ENCODE data around the gene ATP5PD. TPM values are rescaled to one million over a fixed set of nuclear protein-coding genes. Genes with fewer than 3 reads are reported as not detected.

ATP5PD gene
- total and polyA plus RNA-seq, 2 donors (not counting 1 experiment from before 2014, with no cell fraction given), result 92.1 to 101 TPM

GRCh38 chr17:75093548-75094158 lies 46.9 kb upstream of the ATP5PD start:
- H3K27ac ChIP-seq (ENCODE audit: low read length in 2 of 2), result no peak overlapping the region
- Mint-ChIP-seq H3K9me3 (ENCODE audit: insufficient read depth) (no peaks in the 10 kb centered on the region), H3K4me3 (no peak overlapping the region), H3K27ac (no peak overlapping the region), H3K4me1 (peaks cover 4% of the 10 kb centered on the region), H3K27me3 (no peaks in the 10 kb centered on the region)
- no peaks in the 10 kb centered on the region for H3K27me3 ChIP-seq (replicated peaks in 1 of 4; ENCODE audit: control extremely low read depth in 1 of 4, control insufficient read depth in 3 of 4, insufficient read depth in 4 of 4, low read length in 3 of 4)
- no peaks in the 10 kb centered on the region for H3K36me3 ChIP-seq (replicated peaks in 1 of 2; ENCODE audit: control extremely low read depth in 1 of 2, control insufficient read depth in 1 of 2, extremely low read depth in 1 of 2, insufficient read depth in 2 of 2, low read length in 1 of 2)
- H3K4me2 ChIP-seq (replicated peaks; ENCODE audit: low read depth, low read length, poor library complexity, severe bottlenecking), result no peak overlapping the region
- WGBS (ENCODE audit: insufficient coverage), result 97% methylated on average over 18 of the region's 18 CpGs
- DNase-seq (no peak), ATAC-seq (ENCODE audit: low read depth) (no peak)
- H2AFZ ChIP-seq (ENCODE audit: insufficient read depth, low read depth, low read length, poor library complexity, severe bottlenecking), result no peak overlapping the region
- peaks cover under 1 to 6% of the 10 kb centered on the region in 2 donors for H3K4me1 ChIP-seq (ENCODE audit: control insufficient read depth in 2 of 2, insufficient read depth in 2 of 2, low read length in 2 of 2)
- ChIA-PET POLR2A (interaction anchor here (0.6 to 0.9 kb wide), 2 partner anchors 8 to 46 kb away, joined by 4 read pairs; no protein-coding TSS in a partner anchor), CTCF (interaction anchor here (1.3 kb wide), 1 partner anchor 20 kb away, joined by 5 read pairs; no protein-coding TSS in a partner anchor)
- TF ChIP-seq CTCF (IDR thresholded peaks at IDR 0.05) (no peak), EZH2 (IDR thresholded peaks at IDR 0.05; ENCODE audit: borderline replicate concordance, insufficient read depth, low read depth, low read length, poor library complexity, severe bottlenecking) (no peak)
- H3K79me2 ChIP-seq (ENCODE audit: control insufficient read depth, insufficient read depth, low read length), result no peaks in the 10 kb centered on the region
- intact Hi-C loops (cut with micrococcal nuclease), result no loop called here
- no peak overlapping the region for H3K4me3 ChIP-seq (ENCODE audit: control extremely low read depth in 1 of 5, extremely low read depth in 1 of 5, insufficient read depth in 1 of 5, low read depth in 2 of 5, low read length in 4 of 5)
- no peaks in the 10 kb centered on the region for H4K20me1 ChIP-seq (ENCODE audit: control insufficient read depth, insufficient read depth, low read length, poor library complexity, severe bottlenecking)
- H3K9ac ChIP-seq (ENCODE audit: low read length), result no peak overlapping the region
- no peaks in the 10 kb centered on the region for H3K9me3 ChIP-seq (ENCODE audit: control extremely low read depth in 1 of 3, control insufficient read depth in 2 of 3, insufficient read depth in 1 of 3, low read length in 2 of 3)

GRCh38 chr17:75091855-75092327 lies 45.1 kb upstream of the ATP5PD start:
- DNase-seq, result no peak
- H3K36me3 ChIP-seq (replicated peaks in 1 of 2; ENCODE audit: control extremely low read depth in 1 of 2, control insufficient read depth in 1 of 2, extremely low read depth in 1 of 2, insufficient read depth in 2 of 2, low read length in 1 of 2), result no peaks in the 10 kb centered on the region
- H3K27me3 ChIP-seq (replicated peaks in 1 of 4; ENCODE audit: control extremely low read depth in 1 of 4, control insufficient read depth in 3 of 4, insufficient read depth in 4 of 4, low read length in 3 of 4), result peaks cover 0 to 7% (median 0%) of the 10 kb centered on the region in 4 experiments
- H4K20me1 ChIP-seq (ENCODE audit: control insufficient read depth, insufficient read depth, low read length, poor library complexity, severe bottlenecking), result no peaks in the 10 kb centered on the region
- Mint-ChIP-seq H3K27me3 (no peaks in the 10 kb centered on the region), H3K27ac (no peak overlapping the region), H3K4me1 (peaks cover 11% of the 10 kb centered on the region), H3K4me3 (no peak overlapping the region), H3K9me3 (ENCODE audit: insufficient read depth) (no peaks in the 10 kb centered on the region)
- H3K4me2 ChIP-seq (replicated peaks; ENCODE audit: low read depth, low read length, poor library complexity, severe bottlenecking), result no peak overlapping the region
- 98% methylated on average over 10 of the region's 10 CpGs for WGBS (ENCODE audit: insufficient coverage)
- H3K27ac ChIP-seq (ENCODE audit: low read length in 2 of 2), result no peak overlapping the region
- ChIA-PET POLR2A (no interaction called here), CTCF (interaction anchor here (1.4 kb wide), 1 partner anchor 22 kb away, joined by 3 read pairs; no protein-coding TSS in a partner anchor)
- H3K79me2 ChIP-seq (ENCODE audit: control insufficient read depth, insufficient read depth, low read length), result no peaks in the 10 kb centered on the region
- peaks cover 11 to 19% of the 10 kb centered on the region in 2 donors for H3K4me1 ChIP-seq (ENCODE audit: control insufficient read depth in 2 of 2, insufficient read depth in 2 of 2, low read length in 2 of 2)
- H3K9me3 ChIP-seq (ENCODE audit: control extremely low read depth in 1 of 3, control insufficient read depth in 2 of 3, insufficient read depth in 1 of 3, low read length in 2 of 3), result no peaks in the 10 kb centered on the region
- intact Hi-C loops (cut with micrococcal nuclease), result no loop called here
- no peak overlapping the region for H2AFZ ChIP-seq (ENCODE audit: insufficient read depth, low read depth, low read length, poor library complexity, severe bottlenecking)
- no peak for ATAC-seq (ENCODE audit: low read depth)
- H3K4me3 ChIP-seq (ENCODE audit: control extremely low read depth in 1 of 5, extremely low read depth in 1 of 5, insufficient read depth in 1 of 5, low read depth in 2 of 5, low read length in 4 of 5), result no peak overlapping the region
- no peak for TF ChIP-seq EZH2 (IDR thresholded peaks at IDR 0.05; ENCODE audit: borderline replicate concordance, insufficient read depth, low read depth, low read length, poor library complexity, severe bottlenecking)
- no peak for TF ChIP-seq CTCF (IDR thresholded peaks at IDR 0.05)
- H3K9ac ChIP-seq (ENCODE audit: low read length), result no peak overlapping the region

All from B cell (primary cell).